Measurements from ENCODE around the gene PCDH8. TPM values are rescaled to one million over a fixed set of nuclear protein-coding genes. Genes with fewer than 3 reads are reported as not detected.

PCDH8 gene
- total and polyA plus RNA-seq, 3 donors from 2014 or later: 1.5 to 6.8 (median 5.1) TPM

DNA sequence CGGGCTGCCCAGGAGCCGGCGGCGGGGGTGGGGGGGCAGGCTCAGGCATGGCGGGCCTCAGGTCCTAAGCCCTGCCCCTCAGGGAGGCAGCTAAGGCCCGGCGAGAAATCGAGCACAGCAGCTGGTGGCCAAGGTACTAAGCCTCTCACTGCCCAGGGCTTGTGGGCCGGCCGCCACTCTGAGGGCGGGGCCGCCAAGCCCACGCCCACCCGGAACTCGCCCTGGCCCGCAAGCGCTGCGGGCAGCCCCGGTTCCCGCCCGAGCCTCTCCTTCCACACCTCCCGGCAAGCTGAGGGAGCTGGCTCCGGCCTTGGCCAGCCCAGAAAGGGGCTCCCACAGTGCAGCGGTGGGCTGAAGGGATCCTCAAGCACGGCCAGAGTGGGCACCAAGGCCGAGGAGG lies 33.1 kb downstream of the PCDH8 start:
- H3K36me3 ChIP-seq (ENCODE audit: low read depth, missing control alignments): no peaks in the 10 kb centered on the region
- no peaks in the 10 kb centered on the region for H3K4me1 ChIP-seq
- H3K27ac ChIP-seq: no peak overlapping the region
- intact Hi-C loops (cut with DNase I; ENCODE audit: low total_unique reads): no loop called here
- 80 to 85% methylated on average over 1 to 22 of the region's 26 CpGs for WGBS, 2 donors
- DNase-seq: no peak
- H3K27me3 ChIP-seq: no peaks in the 10 kb centered on the region
- H3K9me3 ChIP-seq: no peaks in the 10 kb centered on the region
- H3K4me3 ChIP-seq: peak overlapping the region; percentile 37 to 56
- no peak for TF ChIP-seq POLR2A (IDR thresholded peaks at IDR 0.05)
- TF ChIP-seq, protein P1, sequence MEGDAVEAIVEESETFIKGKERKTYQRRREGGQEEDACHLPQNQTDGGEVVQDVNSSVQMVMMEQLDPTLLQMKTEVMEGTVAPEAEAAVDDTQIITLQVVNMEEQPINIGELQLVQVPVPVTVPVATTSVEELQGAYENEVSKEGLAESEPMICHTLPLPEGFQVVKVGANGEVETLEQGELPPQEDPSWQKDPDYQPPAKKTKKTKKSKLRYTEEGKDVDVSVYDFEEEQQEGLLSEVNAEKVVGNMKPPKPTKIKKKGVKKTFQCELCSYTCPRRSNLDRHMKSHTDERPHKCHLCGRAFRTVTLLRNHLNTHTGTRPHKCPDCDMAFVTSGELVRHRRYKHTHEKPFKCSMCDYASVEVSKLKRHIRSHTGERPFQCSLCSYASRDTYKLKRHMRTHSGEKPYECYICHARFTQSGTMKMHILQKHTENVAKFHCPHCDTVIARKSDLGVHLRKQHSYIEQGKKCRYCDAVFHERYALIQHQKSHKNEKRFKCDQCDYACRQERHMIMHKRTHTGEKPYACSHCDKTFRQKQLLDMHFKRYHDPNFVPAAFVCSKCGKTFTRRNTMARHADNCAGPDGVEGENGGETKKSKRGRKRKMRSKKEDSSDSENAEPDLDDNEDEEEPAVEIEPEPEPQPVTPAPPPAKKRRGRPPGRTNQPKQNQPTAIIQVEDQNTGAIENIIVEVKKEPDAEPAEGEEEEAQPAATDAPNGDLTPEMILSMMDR (IDR thresholded peaks at IDR 0.05): no peak

DNA sequence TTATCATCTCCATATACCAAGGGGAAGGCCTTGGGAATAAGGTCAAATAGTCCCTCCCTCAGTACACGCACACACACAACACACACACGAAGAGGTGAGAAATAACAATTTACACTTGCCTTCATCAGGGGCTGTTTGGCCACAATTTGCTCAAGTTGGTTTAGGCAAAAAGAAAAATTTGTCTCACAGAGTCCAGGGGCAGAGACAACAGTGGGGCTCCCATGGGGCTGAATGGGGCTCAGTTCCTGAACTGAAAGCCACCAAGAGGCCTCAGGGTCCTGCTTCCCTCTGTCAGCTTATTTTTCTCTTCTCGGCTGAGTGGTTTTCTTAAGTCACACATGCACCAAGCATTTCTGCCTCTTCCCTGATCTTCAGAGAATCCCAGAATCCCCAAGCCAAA lies 35.5 kb downstream of the PCDH8 start:
- TF ChIP-seq, protein P1 (IDR thresholded peaks at IDR 0.05): no peak
- no peak for TF ChIP-seq POLR2A (IDR thresholded peaks at IDR 0.05)
- Histone ChIP-seq H3K9me3 (no peaks in the 10 kb centered on the region), H3K27me3 (no peaks in the 10 kb centered on the region), H3K27ac (no peak overlapping the region), H3K4me1 (no peaks in the 10 kb centered on the region), H3K4me3 (no peak overlapping the region), H3K36me3 (ENCODE audit: low read depth, missing control alignments) (no peaks in the 10 kb centered on the region)
- WGBS, 2 donors: 75 to 81% methylated on average over 3 of the region's 3 CpGs
- no peak for DNase-seq
- intact Hi-C loops (cut with DNase I; ENCODE audit: low total_unique reads): no loop called here

DNA sequence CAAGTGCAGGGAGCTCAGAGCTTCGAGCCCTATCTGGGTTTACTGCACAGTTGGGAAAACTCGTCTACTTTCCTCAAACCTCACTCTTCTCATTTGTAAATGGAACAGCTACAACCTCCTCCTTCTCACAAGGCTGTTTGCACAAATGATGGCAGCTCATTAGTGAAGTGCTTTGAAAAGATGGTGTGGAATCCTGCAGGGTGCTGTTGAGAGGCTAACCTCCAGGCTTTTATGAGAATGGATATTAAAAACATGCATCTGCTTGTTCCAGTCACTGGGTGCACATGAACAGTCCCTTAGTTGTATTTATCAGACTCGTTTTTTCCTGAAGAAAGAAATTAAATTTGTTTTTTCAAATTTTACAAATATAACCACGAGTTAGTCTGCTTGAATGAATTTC lies 36.6 kb downstream of the PCDH8 start:
- WGBS, 2 donors: 61 to 72% methylated on average over 4 of the region's 4 CpGs
- Histone ChIP-seq H3K36me3 (ENCODE audit: low read depth, missing control alignments) (no peaks in the 10 kb centered on the region), H3K4me1 (no peaks in the 10 kb centered on the region), H3K4me3 (no peak overlapping the region), H3K27me3 (no peaks in the 10 kb centered on the region), H3K9me3 (no peaks in the 10 kb centered on the region), H3K27ac (no peak overlapping the region)
- no peak for DNase-seq
- TF ChIP-seq POLR2A (IDR thresholded peaks at IDR 0.05): no peak
- TF ChIP-seq, protein P1 (IDR thresholded peaks at IDR 0.05): no peak
- intact Hi-C loops (cut with DNase I; ENCODE audit: low total_unique reads): no loop called here

DNA sequence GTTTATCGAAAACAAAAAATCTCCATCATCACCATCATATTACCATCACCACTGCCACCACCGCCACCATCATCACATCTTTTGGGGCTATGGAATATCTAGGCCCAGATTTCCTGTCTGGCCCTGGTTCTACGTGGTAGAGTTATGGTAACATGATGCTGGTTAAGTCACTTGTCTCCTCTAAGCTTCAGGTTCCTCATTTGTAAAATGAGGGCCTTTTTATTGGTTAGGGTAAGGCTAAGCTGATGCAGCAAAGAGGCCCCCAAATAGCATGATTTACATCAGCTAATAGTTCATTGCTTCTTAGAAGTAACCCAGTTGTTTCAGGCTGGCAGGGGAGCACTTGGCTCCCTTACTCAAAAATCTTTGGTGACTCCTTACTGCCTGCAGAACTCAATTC lies 37.9 kb downstream of the PCDH8 start:
- no peak for DNase-seq
- Histone ChIP-seq H3K27me3 (no peaks in the 10 kb centered on the region), H3K27ac (no peak overlapping the region), H3K9me3 (no peaks in the 10 kb centered on the region), H3K4me3 (no peak overlapping the region), H3K4me1 (no peaks in the 10 kb centered on the region), H3K36me3 (ENCODE audit: low read depth, missing control alignments) (no peaks in the 10 kb centered on the region)
- TF ChIP-seq POLR2A (IDR thresholded peaks at IDR 0.05): no peak
- TF ChIP-seq, protein P1 (IDR thresholded peaks at IDR 0.05): no peak
- WGBS, 2 donors: 84 to 85% methylated on average over 3 of the region's 3 CpGs
- intact Hi-C loops (cut with DNase I; ENCODE audit: low total_unique reads): no loop called here

DNA sequence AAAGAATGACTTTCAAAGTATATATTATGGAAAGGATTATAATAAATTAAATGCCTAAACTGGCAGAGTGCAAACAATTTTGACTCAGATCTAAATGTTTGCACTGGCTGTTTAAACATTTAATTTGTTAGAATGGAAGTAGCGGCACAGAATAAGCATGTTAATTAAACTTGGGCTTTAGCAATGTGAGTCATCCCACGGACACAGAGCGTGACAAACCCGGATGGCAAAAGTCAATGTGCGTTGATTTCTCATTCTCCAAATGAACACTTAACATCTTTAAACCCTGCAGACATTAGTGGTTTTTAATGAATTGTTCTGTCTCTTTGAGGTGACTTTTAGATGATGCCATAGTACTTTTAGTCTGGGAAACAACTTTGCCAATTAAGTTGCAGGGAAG lies 38.4 kb downstream of the PCDH8 start:
- Histone ChIP-seq H3K36me3 (ENCODE audit: low read depth, missing control alignments) (no peaks in the 10 kb centered on the region), H3K4me1 (no peaks in the 10 kb centered on the region), H3K27me3 (no peaks in the 10 kb centered on the region), H3K4me3 (no peak overlapping the region), H3K9me3 (no peaks in the 10 kb centered on the region), H3K27ac (no peak overlapping the region)
- no peak for TF ChIP-seq POLR2A (IDR thresholded peaks at IDR 0.05)
- TF ChIP-seq, protein P1 (IDR thresholded peaks at IDR 0.05): no peak
- no peak for DNase-seq
- 93 to 95% methylated on average over 5 of the region's 5 CpGs for WGBS, 2 donors
- intact Hi-C loops (cut with DNase I; ENCODE audit: low total_unique reads): no loop called here
